Ovary (tissue), 3 donors: Measurements from ENCODE around the gene NOC4L.

Experiments used
- CTCF ChIP-seq, 3 donors: fragments of 450-650 bp in 2 of 3; fragments of 200-600 bp in 1 of 3; IDR thresholded peaks; one replicate each; pipeline versions ENCODE4 v1.5.1 to v1.8.0; 2016 to 2022; ENCODE audit warnings: antibody characterized with exemption in 3 of 3, mild to moderate bottlenecking in 1 of 3
- EP300 ChIP-seq: sonication (generic); formaldehyde crosslinking; IDR thresholded peaks from one replicate; pipeline ENCODE4 v1.6.1; 2017; ENCODE audit warnings: antibody characterized with exemption
- POLR2A ChIP-seq: fragments of 450-650 bp; IDR thresholded peaks from one replicate; pipeline ENCODE4 v1.6.1; 2017; ENCODE audit warnings: antibody characterized with exemption, mild to moderate bottlenecking, moderate library complexity
- donor health status: DM: no; HTN: no; CAD: no.

DNA sequence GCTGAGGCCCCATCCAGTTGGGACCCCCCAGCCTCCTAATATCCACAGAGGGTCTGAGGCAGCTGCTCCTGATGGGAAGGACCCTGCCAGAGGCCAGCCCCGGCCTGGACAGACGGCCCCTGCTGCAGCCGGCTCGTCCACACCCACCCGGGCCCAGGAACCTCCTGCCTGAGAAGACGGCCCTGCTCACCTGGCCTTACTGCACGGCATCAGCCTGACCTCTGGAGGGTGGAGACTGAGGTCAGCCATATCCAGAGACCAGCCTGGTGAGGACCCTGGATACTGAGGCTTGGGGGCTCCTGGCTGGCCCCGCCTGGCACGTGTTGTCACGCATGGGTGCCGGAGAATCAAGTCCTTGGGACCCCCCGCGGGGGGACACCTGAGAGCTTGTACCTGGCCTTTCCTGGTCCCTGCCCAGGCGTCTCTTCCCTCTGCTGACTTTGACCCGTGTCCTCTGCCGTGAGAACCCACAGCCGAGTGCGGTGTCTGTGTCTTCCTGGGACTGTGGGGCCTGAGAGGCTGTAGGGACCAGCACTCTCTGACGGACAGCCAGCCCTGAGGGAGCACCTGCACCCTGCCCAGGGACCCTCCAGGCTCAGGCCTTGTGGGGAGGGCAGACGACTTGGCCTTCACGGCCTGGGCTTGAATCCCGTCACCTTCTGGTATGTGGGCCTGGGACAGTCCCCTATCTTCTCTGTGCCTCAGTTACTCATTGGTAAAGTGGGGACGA, 57.3 kb downstream of the NOC4L start:
- no peak for TF ChIP-seq CTCF (IDR thresholded peaks at IDR 0.05)
- no peak for TF ChIP-seq POLR2A
- no peak for TF ChIP-seq EP300
